T-helper 2 cell treated with Interferon-gamma antibody and Interleukin-4, amounts not matched to agents 5 μg/mL and 100 μg/mL, for 36 hours (primary cell): ENCODE measurements around the gene NAPEPLD.

ENCODE experiments used
- DNase-seq: peaks from one replicate; pipeline ENCODE4 v3.0.0; 2021; ENCODE audit warnings: low spot score
- H3K27ac Mint-ChIP-seq: one replicate; pipeline ENCODE4 v1.8.0; 2021; ENCODE audit warnings: mild to moderate bottlenecking, mixed read lengths
- H3K27me3 Mint-ChIP-seq: one replicate; pipeline ENCODE4 v1.8.0; 2021; ENCODE audit warnings: low read depth, mixed read lengths
- H3K36me3 Mint-ChIP-seq: one replicate; pipeline ENCODE4 v1.8.0; 2021; ENCODE audit warnings: low read depth, mixed read lengths
- H3K4me1 Mint-ChIP-seq: one replicate; pipeline ENCODE4 v1.8.0; 2021; ENCODE audit warnings: low read depth, mixed read lengths
- H3K4me3 Mint-ChIP-seq: one replicate; pipeline ENCODE4 v1.8.0; 2022; ENCODE audit warnings: mild to moderate bottlenecking, moderate library complexity, mixed read lengths
- H3K9me3 Mint-ChIP-seq: one replicate; pipeline ENCODE4 v1.8.0; 2021; ENCODE audit warnings: mixed read lengths

NAPEPLD gene

GRCh38 chr7:103051519-103051918 lies 97.4 kb downstream of the NAPEPLD start:
- Mint-ChIP-seq H3K9me3 (peaks cover 21% of the 10 kb centered on the region), H3K27ac (no peak overlapping the region), H3K4me3 (no peak overlapping the region), H3K36me3 (no peaks in the 10 kb centered on the region), H3K27me3 (no peaks in the 10 kb centered on the region), H3K4me1 (no peaks in the 10 kb centered on the region)
- DNase-seq, result no peak
